WTC11 (cell line): Measurements from ENCODE around the gene PRKAR2B. TPM values are rescaled to one million over a fixed set of nuclear protein-coding genes. Genes with fewer than 3 reads are reported as not detected.
A peak's percentile ranks its signal among the peaks of the same experiment; 100 is the strongest.

Experiments used
- ATAC-seq: fragments of 200-7000 bp; cut with Tn5 transposase; 2 replicates; pipeline ENCODE4 v1.10.0; 2021; ENCODE audit warnings: mild to moderate bottlenecking, moderate library complexity
- CTCF ChIA-PET: fragments of 300-600 bp; sonication (Branson Sonifier 250); formaldehyde crosslinking; loops from one replicate; lab custom pipeline; 2021; ENCODE audit warnings: antibody characterized with exemption; lab: Charles Lee
- POLR2A ChIA-PET: fragments of 350-600 bp; sonication (Branson Sonifier 250); formaldehyde crosslinking; loops from one replicate; lab custom pipeline; 2021; ENCODE audit warnings: antibody characterized with exemption; lab: Charles Lee
- DNase-seq: peaks from one replicate; pipeline ENCODE4 v3.0.0; 2021; ENCODE audit warnings: low spot score
- H3K27ac Mint-ChIP-seq: 2 replicates; pipeline ENCODE4 v1.8.0; 2021; ENCODE audit warnings: mixed read lengths
- H3K27me3 Mint-ChIP-seq: 2 replicates; pipeline ENCODE4 v1.8.0; 2021; ENCODE audit warnings: low read depth, mild to moderate bottlenecking, moderate library complexity, mixed read lengths
- H3K36me3 Mint-ChIP-seq: 2 replicates; pipeline ENCODE4 v1.8.0; 2021; ENCODE audit warnings: mixed read lengths
- H3K4me1 Mint-ChIP-seq: 2 replicates; pipeline ENCODE4 v1.8.0; 2022; ENCODE audit warnings: mixed read lengths
- H3K4me3 Mint-ChIP-seq: 2 replicates; pipeline ENCODE4 v1.8.0; 2021; ENCODE audit warnings: mild to moderate bottlenecking, moderate library complexity, mixed read lengths
- H3K9me3 Mint-ChIP-seq: 2 replicates; pipeline ENCODE4 v1.8.0; 2021; ENCODE audit warnings: mixed read lengths
- ATF1 ChIP-seq: sonication (generic); formaldehyde crosslinking; IDR thresholded peaks from 2 replicates; pipeline ENCODE4 v1.8.1; 2023; ENCODE audit warnings: mild to moderate bottlenecking, moderate library complexity, missing genetic modification reagents
- CBFB ChIP-seq: sonication (generic); formaldehyde crosslinking; IDR thresholded peaks from 2 replicates; pipeline ENCODE4 v1.8.1; 2022; ENCODE audit warnings: mild to moderate bottlenecking, low read depth, missing genetic modification reagents
- CREB1 ChIP-seq: sonication (generic); formaldehyde crosslinking; IDR thresholded peaks from 2 replicates; pipeline ENCODE4 v1.8.0; 2023; ENCODE audit warnings: mild to moderate bottlenecking, missing genetic modification reagents
- CREM ChIP-seq: sonication (generic); formaldehyde crosslinking; IDR thresholded peaks from 2 replicates; pipeline ENCODE4 v1.8.1; 2022; ENCODE audit warnings: mild to moderate bottlenecking, missing genetic modification reagents, moderate library complexity
- ESRRA ChIP-seq: sonication (generic); formaldehyde crosslinking; IDR thresholded peaks from 2 replicates; pipeline ENCODE4 v1.8.1; 2022; ENCODE audit warnings: mild to moderate bottlenecking, missing genetic modification reagents, borderline replicate concordance
- FOXK1 ChIP-seq: sonication (generic); formaldehyde crosslinking; IDR thresholded peaks from 2 replicates; pipeline ENCODE4 v1.8.0; 2022; ENCODE audit warnings: mild to moderate bottlenecking, moderate library complexity, missing genetic modification reagents
- HMGA2 ChIP-seq: fragments of 250-450 bp; sonication (Bioruptor Pico); IDR thresholded peaks from 2 replicates; pipeline ENCODE4 v1.4.0; 2021; ENCODE audit warnings: mild to moderate bottlenecking, moderate library complexity
- JUN ChIP-seq: sonication (generic); formaldehyde crosslinking; IDR thresholded peaks from 2 replicates; pipeline ENCODE4 v1.8.0; 2023; ENCODE audit warnings: mild to moderate bottlenecking, missing genetic modification reagents
- NFE2L1 ChIP-seq: sonication (generic); formaldehyde crosslinking; IDR thresholded peaks from 2 replicates; pipeline ENCODE4 v1.8.1; 2023; ENCODE audit warnings: missing genetic modification reagents
- NR2C2 ChIP-seq: sonication (generic); formaldehyde crosslinking; IDR thresholded peaks from 2 replicates; pipeline ENCODE4 v1.8.0; 2022; ENCODE audit warnings: mild to moderate bottlenecking, missing genetic modification reagents
- PRRX2 ChIP-seq: fragments of 250-450 bp; sonication (Bioruptor Pico); IDR thresholded peaks from 2 replicates; pipeline ENCODE4 v1.8.0; 2021; ENCODE audit warnings: mild to moderate bottlenecking
- RORB ChIP-seq: fragments of 250-450 bp; sonication (Bioruptor Pico); IDR thresholded peaks from 2 replicates; pipeline ENCODE4 v1.9.0; 2021; ENCODE audit warnings: mild to moderate bottlenecking
- SMAD3 ChIP-seq: sonication (generic); formaldehyde crosslinking; IDR thresholded peaks from 2 replicates; pipeline ENCODE4 v1.8.0; 2022; ENCODE audit warnings: missing genetic modification reagents, mild to moderate bottlenecking, borderline replicate concordance
- TCF7 ChIP-seq: sonication (generic); formaldehyde crosslinking; IDR thresholded peaks from 2 replicates; pipeline ENCODE4 v1.8.0; 2022; ENCODE audit warnings: mild to moderate bottlenecking, low read depth, missing genetic modification reagents, moderate library complexity
- ZNF263 ChIP-seq: sonication (generic); formaldehyde crosslinking; IDR thresholded peaks from 2 replicates; pipeline ENCODE4 v1.8.1; 2022; ENCODE audit warnings: low read depth, mild to moderate bottlenecking, moderate library complexity, missing genetic modification reagents
- ZNF423 ChIP-seq: fragments of 250-450 bp; sonication (Bioruptor Pico); IDR thresholded peaks from 2 replicates; pipeline ENCODE4 v2.1.2; 2022; ENCODE audit warnings: mild to moderate bottlenecking, moderate library complexity
- total RNA-seq: library from RNA; stranded (reverse); gene quantifications from 3 replicates; pipeline ENCODE4 v1.2.3, GENCODE V29; 2021
- TF ChIP-seq, protein P1 (sequence below): sonication (generic); formaldehyde crosslinking; IDR thresholded peaks from 2 replicates; pipeline ENCODE4 v1.8.0; 2022; ENCODE audit warnings: missing genetic modification reagents
- TF ChIP-seq, protein P2 (sequence below): sonication (generic); formaldehyde crosslinking; IDR thresholded peaks from 2 replicates; pipeline ENCODE4 v1.8.0; 2023; ENCODE audit warnings: missing genetic modification reagents, mild to moderate bottlenecking, borderline replicate concordance
- TF ChIP-seq, protein P3 (sequence below): sonication (generic); formaldehyde crosslinking; IDR thresholded peaks from 2 replicates; pipeline ENCODE4 v1.8.0; 2022; ENCODE audit warnings: mild to moderate bottlenecking, missing genetic modification reagents
- TF ChIP-seq, protein P4 (sequence below): sonication (generic); formaldehyde crosslinking; IDR thresholded peaks from 2 replicates; pipeline ENCODE4 v1.8.0; 2023; ENCODE audit warnings: missing genetic modification reagents
- TF ChIP-seq, protein P5 (sequence below): sonication (generic); formaldehyde crosslinking; IDR thresholded peaks from 2 replicates; pipeline ENCODE4 v1.8.0; 2023; ENCODE audit warnings: mild to moderate bottlenecking, missing genetic modification reagents

PRKAR2B gene
- total RNA-seq, 1 experiment from 2014 or later = 29.6 TPM

DNA sequence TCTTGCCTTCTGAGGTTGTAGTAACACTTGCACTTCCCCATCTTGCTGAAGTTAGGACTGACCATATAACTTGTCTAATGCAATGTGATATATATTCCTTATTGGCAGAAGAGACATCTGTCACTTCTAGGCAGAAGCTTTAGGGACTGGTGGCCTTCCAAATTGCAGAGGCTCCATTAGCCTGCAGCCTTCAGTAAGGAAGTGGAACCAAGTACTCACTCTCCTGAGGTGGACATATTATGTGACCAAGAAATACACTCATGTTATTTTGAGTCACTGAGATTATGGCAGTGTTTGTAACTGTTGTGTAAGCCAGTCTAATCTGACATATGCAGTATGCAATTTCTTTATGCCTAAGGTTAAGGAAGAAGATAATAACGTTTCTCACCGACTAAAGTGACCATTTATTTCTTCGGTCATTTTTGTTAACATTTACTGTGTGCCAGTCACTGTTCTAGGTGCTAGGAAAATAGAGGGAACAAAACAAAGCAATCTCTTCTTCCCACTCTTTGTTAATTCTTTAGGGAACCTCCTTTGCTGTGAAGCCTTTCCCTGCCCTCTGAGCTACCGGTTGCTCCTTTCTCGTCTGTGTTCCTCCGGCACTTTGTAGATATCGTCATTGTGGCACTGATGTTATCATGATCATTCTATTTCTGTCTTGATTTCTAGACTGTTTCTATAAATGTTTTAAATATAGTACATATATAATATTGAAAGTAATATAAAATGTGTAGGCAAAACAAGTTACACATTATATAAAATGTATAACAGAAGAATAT, 71.4 kb downstream of the PRKAR2B start:
- H3K27me3 Mint-ChIP-seq = no peaks in the 10 kb centered on the region
- H3K4me3 Mint-ChIP-seq = no peak overlapping the region
- TF ChIP-seq NR2C2 (CRISPR knock-in tag) = no peak
- TF ChIP-seq, protein P1, sequence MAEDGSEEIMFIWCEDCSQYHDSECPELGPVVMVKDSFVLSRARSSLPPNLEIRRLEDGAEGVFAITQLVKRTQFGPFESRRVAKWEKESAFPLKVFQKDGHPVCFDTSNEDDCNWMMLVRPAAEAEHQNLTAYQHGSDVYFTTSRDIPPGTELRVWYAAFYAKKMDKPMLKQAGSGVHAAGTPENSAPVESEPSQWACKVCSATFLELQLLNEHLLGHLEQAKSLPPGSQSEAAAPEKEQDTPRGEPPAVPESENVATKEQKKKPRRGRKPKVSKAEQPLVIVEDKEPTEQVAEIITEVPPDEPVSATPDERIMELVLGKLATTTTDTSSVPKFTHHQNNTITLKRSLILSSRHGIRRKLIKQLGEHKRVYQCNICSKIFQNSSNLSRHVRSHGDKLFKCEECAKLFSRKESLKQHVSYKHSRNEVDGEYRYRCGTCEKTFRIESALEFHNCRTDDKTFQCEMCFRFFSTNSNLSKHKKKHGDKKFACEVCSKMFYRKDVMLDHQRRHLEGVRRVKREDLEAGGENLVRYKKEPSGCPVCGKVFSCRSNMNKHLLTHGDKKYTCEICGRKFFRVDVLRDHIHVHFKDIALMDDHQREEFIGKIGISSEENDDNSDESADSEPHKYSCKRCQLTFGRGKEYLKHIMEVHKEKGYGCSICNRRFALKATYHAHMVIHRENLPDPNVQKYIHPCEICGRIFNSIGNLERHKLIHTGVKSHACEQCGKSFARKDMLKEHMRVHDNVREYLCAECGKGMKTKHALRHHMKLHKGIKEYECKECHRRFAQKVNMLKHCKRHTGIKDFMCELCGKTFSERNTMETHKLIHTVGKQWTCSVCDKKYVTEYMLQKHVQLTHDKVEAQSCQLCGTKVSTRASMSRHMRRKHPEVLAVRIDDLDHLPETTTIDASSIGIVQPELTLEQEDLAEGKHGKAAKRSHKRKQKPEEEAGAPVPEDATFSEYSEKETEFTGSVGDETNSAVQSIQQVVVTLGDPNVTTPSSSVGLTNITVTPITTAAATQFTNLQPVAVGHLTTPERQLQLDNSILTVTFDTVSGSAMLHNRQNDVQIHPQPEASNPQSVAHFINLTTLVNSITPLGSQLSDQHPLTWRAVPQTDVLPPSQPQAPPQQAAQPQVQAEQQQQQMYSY (CRISPR knock-in tag) = no peak
- TF ChIP-seq FOXK1 = no peak
- TF ChIP-seq CREM (CRISPR knock-in tag) = no peak
- CTCF ChIA-PET = no interaction called here
- peak overlapping the region; percentile 25 for H3K27ac Mint-ChIP-seq
- H3K9me3 Mint-ChIP-seq = no peaks in the 10 kb centered on the region
- H3K36me3 Mint-ChIP-seq = no peaks in the 10 kb centered on the region
- peaks cover 30% of the 10 kb centered on the region for H3K4me1 Mint-ChIP-seq
- DNase-seq (no peak), ATAC-seq (no peak)
- POLR2A ChIA-PET = no interaction called here

DNA sequence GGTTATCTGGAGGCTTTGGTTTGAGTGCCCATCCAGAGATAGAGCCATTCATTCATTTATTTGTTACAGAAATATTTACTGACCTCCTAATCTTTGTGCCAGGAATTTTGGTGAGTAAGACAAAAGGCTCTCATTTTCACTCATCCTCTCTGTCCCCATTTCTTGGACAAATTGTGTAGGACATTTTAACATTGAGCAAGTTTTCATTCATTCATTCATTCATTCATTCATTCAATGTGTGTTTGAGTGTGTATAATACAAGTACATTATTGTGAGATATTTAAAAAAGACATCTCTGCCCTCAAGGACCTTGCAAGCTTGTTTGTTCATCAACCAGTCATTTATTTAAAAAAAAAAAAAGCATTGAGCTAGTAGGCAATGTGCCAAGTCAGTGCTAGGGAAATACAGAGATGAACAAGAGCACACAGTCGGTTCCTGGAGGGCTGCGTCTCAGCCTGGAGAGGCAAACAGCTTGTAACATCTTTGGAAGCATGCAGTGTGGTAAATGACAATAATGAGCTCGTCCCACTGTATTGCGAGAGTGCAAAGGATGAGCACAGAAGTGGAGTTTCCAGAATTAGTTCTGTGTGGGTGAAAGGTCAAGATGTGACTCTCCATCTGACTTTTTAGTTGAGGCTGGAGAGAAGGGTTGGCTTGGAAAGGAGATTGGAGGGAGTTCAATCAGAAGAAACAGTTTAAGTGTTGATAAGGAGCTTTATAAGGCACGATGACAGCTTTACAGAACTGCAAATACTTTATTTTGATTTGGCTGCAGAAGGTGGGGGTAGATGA, 73.8 kb downstream of the PRKAR2B start:
- DNase-seq = no peak
- Mint-ChIP-seq H3K4me3 (no peak overlapping the region), H3K9me3 (no peaks in the 10 kb centered on the region), H3K27me3 (no peaks in the 10 kb centered on the region), H3K36me3 (no peaks in the 10 kb centered on the region), H3K4me1 (peaks cover 30% of the 10 kb centered on the region), H3K27ac (no peak overlapping the region)
- CTCF ChIA-PET = interaction anchor here (2.1 kb wide), 1 partner anchor 13 kb away, joined by 6 read pairs; no protein-coding TSS in a partner anchor
- POLR2A ChIA-PET = no interaction called here
- ATAC-seq = no peak
- TF ChIP-seq, protein P2, sequence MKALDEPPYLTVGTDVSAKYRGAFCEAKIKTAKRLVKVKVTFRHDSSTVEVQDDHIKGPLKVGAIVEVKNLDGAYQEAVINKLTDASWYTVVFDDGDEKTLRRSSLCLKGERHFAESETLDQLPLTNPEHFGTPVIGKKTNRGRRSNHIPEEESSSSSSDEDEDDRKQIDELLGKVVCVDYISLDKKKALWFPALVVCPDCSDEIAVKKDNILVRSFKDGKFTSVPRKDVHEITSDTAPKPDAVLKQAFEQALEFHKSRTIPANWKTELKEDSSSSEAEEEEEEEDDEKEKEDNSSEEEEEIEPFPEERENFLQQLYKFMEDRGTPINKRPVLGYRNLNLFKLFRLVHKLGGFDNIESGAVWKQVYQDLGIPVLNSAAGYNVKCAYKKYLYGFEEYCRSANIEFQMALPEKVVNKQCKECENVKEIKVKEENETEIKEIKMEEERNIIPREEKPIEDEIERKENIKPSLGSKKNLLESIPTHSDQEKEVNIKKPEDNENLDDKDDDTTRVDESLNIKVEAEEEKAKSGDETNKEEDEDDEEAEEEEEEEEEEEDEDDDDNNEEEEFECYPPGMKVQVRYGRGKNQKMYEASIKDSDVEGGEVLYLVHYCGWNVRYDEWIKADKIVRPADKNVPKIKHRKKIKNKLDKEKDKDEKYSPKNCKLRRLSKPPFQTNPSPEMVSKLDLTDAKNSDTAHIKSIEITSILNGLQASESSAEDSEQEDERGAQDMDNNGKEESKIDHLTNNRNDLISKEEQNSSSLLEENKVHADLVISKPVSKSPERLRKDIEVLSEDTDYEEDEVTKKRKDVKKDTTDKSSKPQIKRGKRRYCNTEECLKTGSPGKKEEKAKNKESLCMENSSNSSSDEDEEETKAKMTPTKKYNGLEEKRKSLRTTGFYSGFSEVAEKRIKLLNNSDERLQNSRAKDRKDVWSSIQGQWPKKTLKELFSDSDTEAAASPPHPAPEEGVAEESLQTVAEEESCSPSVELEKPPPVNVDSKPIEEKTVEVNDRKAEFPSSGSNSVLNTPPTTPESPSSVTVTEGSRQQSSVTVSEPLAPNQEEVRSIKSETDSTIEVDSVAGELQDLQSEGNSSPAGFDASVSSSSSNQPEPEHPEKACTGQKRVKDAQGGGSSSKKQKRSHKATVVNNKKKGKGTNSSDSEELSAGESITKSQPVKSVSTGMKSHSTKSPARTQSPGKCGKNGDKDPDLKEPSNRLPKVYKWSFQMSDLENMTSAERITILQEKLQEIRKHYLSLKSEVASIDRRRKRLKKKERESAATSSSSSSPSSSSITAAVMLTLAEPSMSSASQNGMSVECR (CRISPR knock-in tag) = no peak
- no peak for TF ChIP-seq PRRX2
- TF ChIP-seq TCF7 (CRISPR knock-in tag) = no peak
- no peak for TF ChIP-seq NFE2L1
- TF ChIP-seq CBFB (CRISPR knock-in tag) = no peak
- TF ChIP-seq RORB (CRISPR knock-in tag) = no peak
- TF ChIP-seq ZNF263 (CRISPR knock-in tag) = no peak
- TF ChIP-seq, protein P3, sequence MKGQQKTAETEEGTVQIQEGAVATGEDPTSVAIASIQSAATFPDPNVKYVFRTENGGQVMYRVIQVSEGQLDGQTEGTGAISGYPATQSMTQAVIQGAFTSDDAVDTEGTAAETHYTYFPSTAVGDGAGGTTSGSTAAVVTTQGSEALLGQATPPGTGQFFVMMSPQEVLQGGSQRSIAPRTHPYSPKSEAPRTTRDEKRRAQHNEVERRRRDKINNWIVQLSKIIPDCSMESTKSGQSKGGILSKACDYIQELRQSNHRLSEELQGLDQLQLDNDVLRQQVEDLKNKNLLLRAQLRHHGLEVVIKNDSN = no peak
- no peak for TF ChIP-seq NR2C2 (CRISPR knock-in tag)
- TF ChIP-seq, protein P4, sequence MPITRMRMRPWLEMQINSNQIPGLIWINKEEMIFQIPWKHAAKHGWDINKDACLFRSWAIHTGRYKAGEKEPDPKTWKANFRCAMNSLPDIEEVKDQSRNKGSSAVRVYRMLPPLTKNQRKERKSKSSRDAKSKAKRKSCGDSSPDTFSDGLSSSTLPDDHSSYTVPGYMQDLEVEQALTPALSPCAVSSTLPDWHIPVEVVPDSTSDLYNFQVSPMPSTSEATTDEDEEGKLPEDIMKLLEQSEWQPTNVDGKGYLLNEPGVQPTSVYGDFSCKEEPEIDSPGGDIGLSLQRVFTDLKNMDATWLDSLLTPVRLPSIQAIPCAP (CRISPR knock-in tag) = no peak
- no peak for TF ChIP-seq CREB1 (CRISPR knock-in tag)
- no peak for TF ChIP-seq JUN (CRISPR knock-in tag)
- TF ChIP-seq ESRRA = no peak
- TF ChIP-seq ZNF423 (CRISPR knock-in tag) = no peak
- no peak for TF ChIP-seq HMGA2 (CRISPR knock-in tag)
- no peak for TF ChIP-seq ATF1 (CRISPR knock-in tag)
- no peak for TF ChIP-seq CREM (CRISPR knock-in tag)
- no peak for TF ChIP-seq SMAD3 (CRISPR knock-in tag)
- TF ChIP-seq, protein P5, sequence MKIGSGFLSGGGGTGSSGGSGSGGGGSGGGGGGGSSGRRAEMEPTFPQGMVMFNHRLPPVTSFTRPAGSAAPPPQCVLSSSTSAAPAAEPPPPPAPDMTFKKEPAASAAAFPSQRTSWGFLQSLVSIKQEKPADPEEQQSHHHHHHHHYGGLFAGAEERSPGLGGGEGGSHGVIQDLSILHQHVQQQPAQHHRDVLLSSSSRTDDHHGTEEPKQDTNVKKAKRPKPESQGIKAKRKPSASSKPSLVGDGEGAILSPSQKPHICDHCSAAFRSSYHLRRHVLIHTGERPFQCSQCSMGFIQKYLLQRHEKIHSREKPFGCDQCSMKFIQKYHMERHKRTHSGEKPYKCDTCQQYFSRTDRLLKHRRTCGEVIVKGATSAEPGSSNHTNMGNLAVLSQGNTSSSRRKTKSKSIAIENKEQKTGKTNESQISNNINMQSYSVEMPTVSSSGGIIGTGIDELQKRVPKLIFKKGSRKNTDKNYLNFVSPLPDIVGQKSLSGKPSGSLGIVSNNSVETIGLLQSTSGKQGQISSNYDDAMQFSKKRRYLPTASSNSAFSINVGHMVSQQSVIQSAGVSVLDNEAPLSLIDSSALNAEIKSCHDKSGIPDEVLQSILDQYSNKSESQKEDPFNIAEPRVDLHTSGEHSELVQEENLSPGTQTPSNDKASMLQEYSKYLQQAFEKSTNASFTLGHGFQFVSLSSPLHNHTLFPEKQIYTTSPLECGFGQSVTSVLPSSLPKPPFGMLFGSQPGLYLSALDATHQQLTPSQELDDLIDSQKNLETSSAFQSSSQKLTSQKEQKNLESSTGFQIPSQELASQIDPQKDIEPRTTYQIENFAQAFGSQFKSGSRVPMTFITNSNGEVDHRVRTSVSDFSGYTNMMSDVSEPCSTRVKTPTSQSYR (CRISPR knock-in tag) = no peak
